Uterus (tissue), 2 donors: ENCODE results near the gene CASQ1.

Experiments
- POLR2A ChIP-seq, 2 donors: fragments of 450-650 bp; IDR thresholded peaks; one replicate each; pipeline ENCODE4 v1.6.1; 2016; ENCODE audit warnings: antibody characterized with exemption in 2 of 2, mild to moderate bottlenecking in 1 of 2, moderate library complexity in 1 of 2
- TF ChIP-seq, protein P1 (sequence below), 4 experiments: fragments of 200-600 bp in 2 of 4; fragments of 450-650 bp in 2 of 4; sonication (generic) in 2 of 4; IDR thresholded peaks; one replicate each; pipeline ENCODE4 v1.5.1; 2016 to 2019; ENCODE audit warnings: antibody characterized with exemption in 4 of 4, mild to moderate bottlenecking in 2 of 4, moderate library complexity in 1 of 4

DNA sequence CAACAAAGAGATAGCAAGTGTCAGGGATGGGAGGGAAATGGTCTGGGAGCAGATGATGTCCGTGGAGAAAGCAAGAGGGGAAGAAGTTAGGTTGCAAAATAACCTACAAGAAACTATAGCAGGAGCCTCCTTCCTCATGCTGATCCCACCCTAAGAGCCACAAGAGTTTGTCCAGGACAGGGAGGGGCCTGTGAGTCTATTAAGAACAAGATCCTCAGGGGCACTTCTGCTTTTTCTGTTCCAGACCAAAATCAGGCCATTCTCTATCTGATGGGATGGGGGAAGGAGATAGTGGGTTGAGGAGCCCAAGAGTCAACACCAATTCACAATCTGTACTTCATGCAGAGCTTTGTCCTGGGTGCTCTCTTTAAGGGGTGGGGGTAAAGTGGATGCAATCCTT lies 46.7 kb upstream of the CASQ1 start:
- TF ChIP-seq, protein P1, sequence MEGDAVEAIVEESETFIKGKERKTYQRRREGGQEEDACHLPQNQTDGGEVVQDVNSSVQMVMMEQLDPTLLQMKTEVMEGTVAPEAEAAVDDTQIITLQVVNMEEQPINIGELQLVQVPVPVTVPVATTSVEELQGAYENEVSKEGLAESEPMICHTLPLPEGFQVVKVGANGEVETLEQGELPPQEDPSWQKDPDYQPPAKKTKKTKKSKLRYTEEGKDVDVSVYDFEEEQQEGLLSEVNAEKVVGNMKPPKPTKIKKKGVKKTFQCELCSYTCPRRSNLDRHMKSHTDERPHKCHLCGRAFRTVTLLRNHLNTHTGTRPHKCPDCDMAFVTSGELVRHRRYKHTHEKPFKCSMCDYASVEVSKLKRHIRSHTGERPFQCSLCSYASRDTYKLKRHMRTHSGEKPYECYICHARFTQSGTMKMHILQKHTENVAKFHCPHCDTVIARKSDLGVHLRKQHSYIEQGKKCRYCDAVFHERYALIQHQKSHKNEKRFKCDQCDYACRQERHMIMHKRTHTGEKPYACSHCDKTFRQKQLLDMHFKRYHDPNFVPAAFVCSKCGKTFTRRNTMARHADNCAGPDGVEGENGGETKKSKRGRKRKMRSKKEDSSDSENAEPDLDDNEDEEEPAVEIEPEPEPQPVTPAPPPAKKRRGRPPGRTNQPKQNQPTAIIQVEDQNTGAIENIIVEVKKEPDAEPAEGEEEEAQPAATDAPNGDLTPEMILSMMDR (IDR thresholded peaks at IDR 0.05) = no peak
- TF ChIP-seq POLR2A (IDR thresholded peaks at IDR 0.05) = no peak
